GM12891 (cell line): ENCODE measurements around the gene NCOA6.

Experiments used
- DNase-seq: peaks from one replicate; pipeline ENCODE4 v3.0.0; 2011; ENCODE audit warnings: low spot score; ENCODE audit not compliant: insufficient read length
- FAIRE-seq: peaks from 2 replicates; lab custom pipeline; 2011; peaks lifted over from hg19 to GRCh38; lab: Jason Lieb, UNC
- PAX5 ChIP-seq: IDR thresholded peaks from 2 replicates; pipeline ENCODE4 v1.6.1; 2011; ENCODE audit warnings: low read length, moderate library complexity, mild to moderate bottlenecking; ENCODE audit not compliant: insufficient read depth, severe bottlenecking
- POLR2A ChIP-seq: IDR thresholded peaks from 2 replicates; pipeline ENCODE4 v1.6.1; 2011; ENCODE audit warnings: low read depth, low read length, control low read depth
- POLR2AphosphoS5 ChIP-seq: IDR thresholded peaks from 2 replicates; pipeline ENCODE4 v1.6.1; 2011; ENCODE audit warnings: low read depth, low read length, control low read depth
- POU2F2 ChIP-seq: IDR thresholded peaks from 2 replicates; pipeline ENCODE4 v1.6.1; 2011; ENCODE audit warnings: low read depth, mild to moderate bottlenecking, control low read depth, low read length, moderate library complexity
- SPI1 ChIP-seq: IDR thresholded peaks from 2 replicates; pipeline ENCODE4 v1.6.1; 2011; ENCODE audit warnings: low read depth, low read length, control low read depth
- TAF1 ChIP-seq: IDR thresholded peaks from 2 replicates; pipeline ENCODE4 v1.6.1; 2011; ENCODE audit warnings: low read depth, low read length, control low read depth

The NCOA6 gene

GRCh38 chr20:34753706-34754461 lies 71.6 kb downstream of the NCOA6 start:
- FAIRE-seq (peak; percentile 48), DNase-seq (no peak)
- no peak for TF ChIP-seq POLR2AphosphoS5
- TF ChIP-seq POU2F2 = no peak
- TF ChIP-seq TAF1 = no peak
- no peak for TF ChIP-seq POLR2A
- TF ChIP-seq SPI1 = no peak
- no peak for TF ChIP-seq PAX5

DNA sequence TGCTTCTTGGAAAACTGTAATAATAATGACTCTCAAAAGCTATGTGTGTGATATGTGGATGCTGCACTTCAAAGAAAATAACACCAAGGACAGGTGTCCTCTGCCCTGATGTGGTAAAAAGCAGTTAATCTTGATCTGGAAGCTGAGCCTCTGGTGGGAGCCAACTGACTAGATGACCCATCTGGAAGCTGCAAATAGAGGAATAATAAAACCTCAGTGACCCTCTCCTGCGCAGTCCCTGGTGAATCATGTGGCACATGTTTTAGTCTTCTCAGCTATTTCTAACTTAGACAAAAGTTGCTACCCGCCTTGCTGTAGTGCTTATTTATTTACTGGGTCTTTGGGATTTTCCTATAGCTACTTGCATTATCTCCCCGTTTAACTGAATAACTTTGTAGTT lies 74.0 kb downstream of the NCOA6 start:
- FAIRE-seq (no peak), DNase-seq (no peak)
- TF ChIP-seq PAX5 = no peak
- no peak for TF ChIP-seq SPI1
- TF ChIP-seq POLR2AphosphoS5 = no peak
- TF ChIP-seq TAF1 = no peak
- TF ChIP-seq POU2F2 = no peak
- TF ChIP-seq POLR2A = no peak

DNA sequence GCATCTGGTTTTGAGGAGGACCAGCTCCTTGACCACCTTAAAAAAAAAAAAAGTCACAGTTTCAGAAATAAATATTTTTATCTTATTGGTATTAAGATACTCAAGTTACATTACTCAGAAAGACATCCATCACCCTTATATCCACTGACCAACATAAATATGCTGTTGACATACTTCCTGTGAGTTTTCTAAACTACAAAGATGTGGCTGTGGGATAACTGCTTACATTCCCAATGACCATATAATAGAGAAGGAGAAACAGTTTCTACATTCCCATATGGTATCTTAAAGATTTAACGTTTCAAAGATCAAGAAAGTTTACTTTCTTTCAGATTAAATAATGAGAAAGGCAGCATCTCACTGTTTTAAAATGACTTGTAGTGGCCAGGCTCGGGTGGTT lies 75.0 kb downstream of the NCOA6 start:
- FAIRE-seq (no peak), DNase-seq (no peak)
- TF ChIP-seq PAX5 (no peak), TAF1 (no peak), SPI1 (no peak), POLR2A (no peak), POU2F2 (no peak), POLR2AphosphoS5 (no peak)

DNA sequence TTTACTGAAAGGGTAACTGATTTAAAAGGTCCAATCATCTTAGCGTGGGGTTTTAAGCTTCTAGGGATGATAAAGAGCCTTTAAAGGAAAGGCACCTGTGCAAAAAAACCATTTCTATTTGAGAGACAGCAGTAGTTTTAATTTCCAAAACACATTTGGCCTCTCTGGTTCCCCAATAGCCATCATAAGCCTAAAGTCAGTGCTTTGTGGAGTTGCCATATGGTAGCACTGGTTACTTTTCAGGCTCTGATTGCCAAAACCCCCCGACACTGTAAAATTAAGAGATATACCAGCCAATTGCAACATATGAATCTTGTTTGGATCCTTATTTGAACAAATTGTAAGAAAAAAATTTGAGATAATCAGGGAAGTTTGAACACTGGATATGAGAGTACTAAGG lies 76.7 kb downstream of the NCOA6 start:
- TF ChIP-seq SPI1 (no peak), POU2F2 (no peak), TAF1 (no peak), POLR2AphosphoS5 (no peak), PAX5 (no peak), POLR2A (no peak)
- FAIRE-seq = no peak
- no peak for DNase-seq

DNA sequence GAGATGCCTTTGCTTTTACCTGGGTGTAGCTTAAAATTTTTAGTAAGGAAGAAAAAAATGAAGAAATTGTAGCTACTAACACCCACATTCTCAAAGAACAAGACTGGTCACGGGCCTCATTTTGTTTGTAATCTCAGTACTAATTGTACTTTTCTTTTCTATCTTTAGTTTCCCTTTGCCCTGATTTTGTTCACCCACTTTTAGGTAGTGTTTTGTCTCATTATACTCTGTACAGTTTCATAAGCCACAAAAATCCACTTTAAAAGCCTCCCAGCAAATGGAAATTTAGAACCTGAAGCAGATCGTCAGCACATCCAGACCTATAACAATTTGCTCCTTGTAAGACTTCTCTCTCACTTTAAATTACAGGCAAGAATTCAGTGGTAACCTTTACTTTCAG lies 78.0 kb downstream of the NCOA6 start:
- FAIRE-seq (no peak), DNase-seq (no peak)

DNA sequence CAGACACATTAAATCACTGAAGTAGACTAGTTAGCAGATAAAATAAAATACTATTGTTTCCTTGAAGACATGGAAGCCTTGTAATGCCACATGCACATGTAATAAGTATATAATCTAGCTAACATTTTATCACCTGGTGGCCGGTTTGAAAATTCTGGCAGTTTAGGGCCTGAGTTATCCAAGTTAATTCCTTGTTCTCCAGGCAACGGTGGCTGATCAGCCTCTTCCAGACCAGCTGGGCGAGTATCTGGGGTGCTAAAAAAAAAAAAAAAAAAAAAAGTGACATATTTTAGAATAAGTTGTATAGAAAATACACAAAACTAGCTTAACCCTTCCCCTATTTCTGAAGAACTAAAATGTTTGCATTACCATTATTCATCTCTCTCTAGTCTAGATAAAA lies 78.8 kb downstream of the NCOA6 start:
- no peak for TF ChIP-seq SPI1
- TF ChIP-seq POLR2AphosphoS5 = no peak
- no peak for TF ChIP-seq POLR2A
- no peak for TF ChIP-seq TAF1
- no peak for TF ChIP-seq POU2F2
- TF ChIP-seq PAX5 = no peak
- FAIRE-seq (no peak), DNase-seq (no peak)

More for the DNA sequence above, 78.0 kb downstream of the NCOA6 start:
- TF ChIP-seq SPI1 (no peak), PAX5 (no peak), TAF1 (no peak), POLR2A (no peak), POLR2AphosphoS5 (no peak), POU2F2 (no peak)

DNA sequence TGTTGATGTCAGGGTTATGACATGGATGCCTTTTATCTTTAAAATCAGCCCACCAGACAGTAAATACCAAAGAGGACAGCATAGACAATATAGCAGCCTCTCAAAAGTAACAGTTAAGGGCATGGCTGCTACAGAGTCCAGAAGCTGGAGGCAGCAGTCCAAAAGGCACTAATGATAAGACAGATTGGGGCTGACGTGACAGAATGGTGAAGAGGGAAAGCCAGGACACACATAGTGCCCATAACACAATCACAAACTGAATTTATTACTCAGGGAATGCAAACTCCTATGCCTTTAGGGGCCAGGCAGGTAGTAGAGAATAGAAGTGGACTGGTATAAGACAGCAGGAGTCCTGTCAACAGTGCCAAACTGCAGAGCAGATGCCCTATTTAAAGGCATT lies 80.6 kb downstream of the NCOA6 start:
- no peak for FAIRE-seq
- TF ChIP-seq SPI1 (no peak), POLR2AphosphoS5 (no peak), POLR2A (no peak), PAX5 (no peak), POU2F2 (no peak), TAF1 (no peak)
- DNase-seq = no peak

- FAIRE-seq (no peak), DNase-seq (no peak)
- TF ChIP-seq SPI1 = no peak
- TF ChIP-seq POLR2AphosphoS5 = no peak
- no peak for TF ChIP-seq POU2F2
- no peak for TF ChIP-seq POLR2A
- no peak for TF ChIP-seq PAX5
- TF ChIP-seq TAF1 = no peak
Observed at GRCh38 chr20:34744340-34744739, 81.1 kb downstream of the NCOA6 start.

- FAIRE-seq (no peak), DNase-seq (no peak)
- TF ChIP-seq POU2F2 (no peak), POLR2AphosphoS5 (no peak), PAX5 (no peak), SPI1 (no peak), TAF1 (no peak), POLR2A (no peak)
Observed at GRCh38 chr20:34743039-34743438, 82.4 kb downstream of the NCOA6 start.

GRCh38 chr20:34736106-34736735 lies 89.2 kb downstream of the NCOA6 start:
- no peak for FAIRE-seq
- TF ChIP-seq POLR2AphosphoS5 (no peak), TAF1 (no peak), POLR2A (no peak), POU2F2 (no peak), PAX5 (no peak), SPI1 (no peak)

More at GRCh38 chr20:34736106-34736735, 89.2 kb downstream of the NCOA6 start:
- no peak for DNase-seq
